Endothelial cell of umbilical vein (primary cell): Measurements from ENCODE around the gene PDPK1. TPM values are rescaled to one million over a fixed set of nuclear protein-coding genes. Genes with fewer than 3 reads are reported as not detected.

Experiments
- BruUV-seq: library from RNA; stranded (reverse); fragments of 400-500 nt; replicated peaks from 2 replicates; lab custom pipeline; 2021; lab: Mats Ljungman, UMichigan
- CTCF ChIA-PET: fragments of 300-600, 350-600 bp; sonication (Branson Sonifier 250); formaldehyde crosslinking; loops from one replicate; lab custom pipeline; 2021; ENCODE audit warnings: antibody characterized with exemption, inconsistent platforms; lab: Charles Lee
- POLR2A ChIA-PET: fragments of 300-600, 350-600 bp; sonication (Branson Sonifier 250); formaldehyde crosslinking; loops from one replicate; lab custom pipeline; 2021; ENCODE audit warnings: antibody characterized with exemption, inconsistent platforms; lab: Charles Lee
- DNase-seq: peaks from one replicate; pipeline ENCODE4 v3.0.0-alpha.2; 2011; ENCODE audit warnings: low read depth, low spot score
- FAIRE-seq: peaks from 2 replicates; lab custom pipeline; 2011; peaks lifted over from hg19 to GRCh38; lab: Jason Lieb, UNC
- H2AFZ ChIP-seq: 2 replicates; pipeline ENCODE4 v1.6.0; 2012; ENCODE audit warnings: low read depth, low read length, control low read depth, inconsistent platforms
- H3K27ac ChIP-seq: 2 replicates; pipeline ENCODE4 v1.5.1; 2011; ENCODE audit warnings: low read depth, mild to moderate bottlenecking, control low read depth, low read length, moderate library complexity; ENCODE audit not compliant: insufficient read depth
- H3K27me3 ChIP-seq, 2 experiments: 2 replicates each; pipeline versions ENCODE4 v1.6.0 to v1.6.1; 2011; ENCODE audit warnings: low read length in 2 of 2, mixed read lengths in 1 of 2; ENCODE audit not compliant: control insufficient read depth in 2 of 2, insufficient read depth in 2 of 2
- H3K36me3 ChIP-seq, 2 experiments: 2 replicates in 1 of 2; 3 replicates in 1 of 2; pipeline ENCODE4 v1.5.1; 2011; ENCODE audit warnings: low read length in 2 of 2, mild to moderate bottlenecking in 1 of 2, moderate library complexity in 1 of 2; ENCODE audit not compliant: control insufficient read depth in 2 of 2, insufficient read depth in 2 of 2; ENCODE audit errors: extremely low read depth in 1 of 2
- H3K4me1 ChIP-seq: 3 replicates; pipeline ENCODE4 v1.5.1; 2011; ENCODE audit warnings: mild to moderate bottlenecking, low read length; ENCODE audit not compliant: control insufficient read depth, insufficient read depth; ENCODE audit errors: extremely low read depth
- H3K4me2 ChIP-seq: 2 replicates; pipeline ENCODE4 v1.6.1; 2011; ENCODE audit warnings: low read length, control low read depth, mixed read lengths; ENCODE audit not compliant: insufficient read depth
- H3K4me3 ChIP-seq, 3 experiments: fragments of 200-600 bp in 1 of 3; sonication (generic), shearing (Covaris generic) in 1 of 3; replicated peaks in 1 of 3; 2 replicates each; pipeline ENCODE4 v1.5.1; 2011 to 2016; ENCODE audit warnings: control low read depth in 3 of 3, low read length in 3 of 3, mild to moderate bottlenecking in 2 of 3, inconsistent platforms in 1 of 3, low read depth in 1 of 3, moderate library complexity in 1 of 3; ENCODE audit not compliant: insufficient read depth in 1 of 3
- H3K79me2 ChIP-seq: 2 replicates; pipeline ENCODE4 v1.6.0; 2012; ENCODE audit warnings: low read length, inconsistent platforms; ENCODE audit not compliant: control insufficient read depth, insufficient read depth
- H3K9ac ChIP-seq: replicated peaks from 2 replicates; pipeline ENCODE3; 2011; ENCODE audit warnings: low read length, control low read depth; ENCODE audit not compliant: insufficient read depth; ENCODE audit errors: extremely low read depth
- H3K9me1 ChIP-seq: replicated peaks from 3 replicates; pipeline ENCODE4 v1.6.0; 2011; ENCODE audit warnings: mild to moderate bottlenecking, low read length; ENCODE audit not compliant: control insufficient read depth, insufficient read depth; ENCODE audit errors: extremely low read depth
- H3K9me3 ChIP-seq: replicated peaks from 2 replicates; pipeline ENCODE4 v1.5.1; 2012; ENCODE audit warnings: low read length, inconsistent platforms; ENCODE audit not compliant: control insufficient read depth, insufficient read depth
- H4K20me1 ChIP-seq: replicated peaks from 2 replicates; pipeline ENCODE3; 2011; ENCODE audit warnings: mild to moderate bottlenecking, low read length; ENCODE audit not compliant: control insufficient read depth, insufficient read depth; ENCODE audit errors: extremely low read depth
- CTCF ChIP-seq, 2 donors: IDR thresholded peaks; 1 replicate in 1 of 2; 2 replicates in 1 of 2; pipeline ENCODE4 v1.5.1; 2011; ENCODE audit warnings: low read length in 2 of 2, mild to moderate bottlenecking in 2 of 2, moderate library complexity in 2 of 2, control low read depth in 1 of 2, inconsistent platforms in 1 of 2, low read depth in 1 of 2; ENCODE audit not compliant: insufficient read depth in 1 of 2; ENCODE audit errors: extremely low read depth in 1 of 2
- EZH2 ChIP-seq: IDR thresholded peaks from 2 replicates; pipeline ENCODE4 v1.6.1; 2012; ENCODE audit warnings: borderline replicate concordance, low read depth, mild to moderate bottlenecking, moderate library complexity, low read length, inconsistent platforms; ENCODE audit not compliant: severe bottlenecking
- FOS ChIP-seq: IDR thresholded peaks from 2 replicates; pipeline ENCODE4 v1.6.1; 2011; ENCODE audit warnings: mild to moderate bottlenecking, low read length, moderate library complexity, borderline replicate concordance; ENCODE audit not compliant: insufficient read depth
- GATA2 ChIP-seq: IDR thresholded peaks from 2 replicates; pipeline ENCODE4 v1.7.0; 2011; ENCODE audit warnings: low read depth, mild to moderate bottlenecking, moderate library complexity, mixed read lengths, low read length; ENCODE audit not compliant: insufficient read length, insufficient read depth
- JUN ChIP-seq: IDR thresholded peaks from 2 replicates; pipeline ENCODE4 v1.6.1; 2011; ENCODE audit warnings: borderline replicate concordance, low read depth; ENCODE audit not compliant: insufficient read length, insufficient read depth
- MAX ChIP-seq: IDR thresholded peaks from 2 replicates; pipeline ENCODE4 v1.6.1; 2011; ENCODE audit not compliant: insufficient read depth, insufficient read length
- MYC ChIP-seq: IDR thresholded peaks from one replicate; pipeline ENCODE4 v1.6.1; 2011; ENCODE audit warnings: mild to moderate bottlenecking, low read depth, low read length
- POLR2A ChIP-seq: IDR thresholded peaks from 2 replicates; pipeline ENCODE4 v1.6.1; 2012; ENCODE audit warnings: low read depth, mild to moderate bottlenecking, control low read depth, low read length
- dilution Hi-C: fragments of 300-500 bp; cut with MboI; formaldehyde crosslinking; loops from one replicate; pipeline ENCODE4 v1.15.0; 2019; ENCODE audit warnings: low sequenced_read_pairs; ENCODE audit not compliant: extremely low pct_ligation_motif_present
- intact Hi-C: fragments of 100-400 bp; cut with micrococcal nuclease; formaldehyde crosslinking; loops from one replicate; pipeline ENCODE4 v1.10.0; 2022
- polyA plus RNA-seq, 4 experiments: library from polyadenylated mRNA; depleted of rRNA in 3 of 4; stranded (reverse) in 3 of 4; unstranded in 1 of 4; fragments of >200 nt; gene quantifications; 2 replicates each; pipeline versions ENCODE4 v1.2.1 to v1.2.3, GENCODE V29; 2011 to 2012; ENCODE audit warnings: missing spikeins in 1 of 4
- total RNA-seq: library from RNA; stranded (reverse); gene quantifications from 2 replicates; pipeline ENCODE4 v1.2.3, GENCODE V29; 2021

The PDPK1 gene
- total and polyA plus RNA-seq, 2 donors (not counting 3 experiments of a cell fraction or from before 2014, with no cell fraction given) = 22.4 to 37.3 TPM

GRCh38 chr16:2501946-2502895, 35.6 kb upstream of the PDPK1 start:
- Histone ChIP-seq H3K9me3 (no peaks in the 10 kb centered on the region), H3K4me2 (no peak overlapping the region), H4K20me1 (no peaks in the 10 kb centered on the region), H3K9me1 (no peaks in the 10 kb centered on the region), H3K4me1 (no peaks in the 10 kb centered on the region), H3K36me3 (peaks cover 0 to 7% of the 10 kb centered on the region in 2 experiments), H2AFZ (no peak overlapping the region), H3K79me2 (no peaks in the 10 kb centered on the region), H3K9ac (no peak overlapping the region), H3K27ac (no peak overlapping the region), H3K4me3 (no peak overlapping the region), H3K27me3 (no peaks in the 10 kb centered on the region)
- TF ChIP-seq FOS (no peak), EZH2 (no peak), CTCF (IDR thresholded peaks at IDR 0.05; ENCODE audit: extremely low read depth in 1 of 2, insufficient read depth in 1 of 2, low read depth in 1 of 2, low read length in 2 of 2) (no peak), MYC (no peak), GATA2 (no peak), POLR2A (no peak), MAX (no peak), JUN (no peak)
- FAIRE-seq (no peak), DNase-seq (no peak)
- ChIA-PET POLR2A (no interaction called here), CTCF (interaction anchor here (0.7 to 2.7 kb wide), 24 partner anchors 8 to 307 kb away, joined by 3 to 25 read pairs (median 7); partner anchors contain the start of genes ABCA3, CCNF, ECI1 and NTN3)
- intact Hi-C loops = loop anchor here (1.0 to 2.0 kb wide), 5 partner anchors 27 to 233 kb away; partner anchors contain the start of genes ABCA3, CCNF, RNPS1 and TBC1D24
- dilution Hi-C loops = no loop called here
- no TSS peak for BruUV-seq
